H54 (cell line): ENCODE results near the gene STAG1.
A peak's percentile ranks its signal among the peaks of the same experiment; 100 is the strongest.

Source experiments
- DNase-seq: peaks from one replicate; pipeline ENCODE4 v3.0.0; 2011; ENCODE audit warnings: low spot score, mixed read lengths; ENCODE audit not compliant: insufficient read length
- FAIRE-seq: peaks from 3 replicates; lab custom pipeline; 2011; peaks lifted over from hg19 to GRCh38; lab: Jason Lieb, UNC
- POLR2A ChIP-seq: IDR thresholded peaks from 2 replicates; pipeline ENCODE4 v1.6.1; 2011; ENCODE audit warnings: low read depth, mild to moderate bottlenecking, low read length

The STAG1 gene

GRCh38 chr3:136708333-136708985 is 43.7 kb downstream of the STAG1 start:
- no peak for DNase-seq
- no peak for FAIRE-seq
- TF ChIP-seq POLR2A: no peak

DNA sequence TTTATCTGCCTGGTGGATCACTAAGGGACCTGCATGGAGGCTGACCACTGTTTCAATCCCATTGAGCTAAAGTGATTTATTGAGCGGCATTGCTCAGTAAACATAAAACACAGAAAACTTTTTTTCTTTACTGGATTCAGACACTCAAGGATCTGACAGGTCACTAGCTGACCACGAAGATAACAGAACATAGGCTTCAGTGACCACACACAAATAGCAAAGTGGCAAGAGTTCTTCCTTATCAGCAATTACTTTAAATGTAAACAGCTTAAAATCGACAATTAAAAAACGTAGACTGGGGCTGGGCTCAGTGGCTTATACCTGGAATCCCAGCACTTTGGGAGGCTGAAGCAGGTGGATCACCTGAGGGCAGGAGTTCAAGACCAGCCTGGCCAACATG is 48.7 kb downstream of the STAG1 start:
- no peak for TF ChIP-seq POLR2A
- DNase-seq: no peak
- FAIRE-seq: no peak

GRCh38 chr3:136699271-136699828 is 52.8 kb downstream of the STAG1 start:
- no peak for TF ChIP-seq POLR2A
- no peak for FAIRE-seq
- no peak for DNase-seq

DNA sequence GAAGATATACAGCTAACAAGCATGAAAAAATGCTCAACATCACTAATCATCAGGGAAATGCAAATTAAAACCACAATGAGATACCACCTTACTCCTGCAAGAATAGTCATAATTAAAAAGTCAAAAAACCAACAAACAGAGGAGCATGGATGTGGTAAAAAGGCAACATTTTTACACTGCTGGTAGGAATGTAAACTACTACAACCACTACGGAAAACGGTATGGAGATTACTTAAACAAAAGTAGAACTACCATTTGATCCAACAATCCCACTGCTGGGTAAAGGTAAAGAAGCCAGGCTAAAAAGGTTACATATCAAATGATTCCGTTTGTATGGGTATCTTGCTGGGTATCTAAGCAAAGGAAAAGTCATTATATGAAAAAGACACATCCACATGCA is 53.8 kb downstream of the STAG1 start:
- TF ChIP-seq POLR2A: no peak
- no peak for FAIRE-seq

DNA sequence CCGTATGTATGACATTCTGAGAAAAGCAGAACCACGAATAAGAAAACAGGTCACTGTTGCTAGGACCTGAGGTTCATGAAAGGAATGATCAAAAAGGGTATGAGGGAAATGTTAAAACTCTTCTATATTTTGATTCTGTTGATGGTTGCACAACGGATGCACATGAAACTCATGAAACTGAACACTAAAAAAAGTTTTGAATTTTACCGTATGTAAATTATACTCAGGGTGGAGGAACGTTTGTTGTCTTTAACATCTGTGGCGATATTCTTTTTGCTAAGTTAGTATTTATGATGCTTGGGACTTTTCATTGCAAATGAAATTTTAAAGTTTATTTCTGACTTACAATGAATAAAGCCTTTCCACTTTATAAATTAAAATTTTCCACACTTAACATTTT is 55.4 kb downstream of the STAG1 start:
- peak; percentile 11 for FAIRE-seq
- TF ChIP-seq POLR2A: no peak
- no peak for DNase-seq

More for the DNA sequence above, 53.8 kb downstream of the STAG1 start:
- no peak for DNase-seq

DNA sequence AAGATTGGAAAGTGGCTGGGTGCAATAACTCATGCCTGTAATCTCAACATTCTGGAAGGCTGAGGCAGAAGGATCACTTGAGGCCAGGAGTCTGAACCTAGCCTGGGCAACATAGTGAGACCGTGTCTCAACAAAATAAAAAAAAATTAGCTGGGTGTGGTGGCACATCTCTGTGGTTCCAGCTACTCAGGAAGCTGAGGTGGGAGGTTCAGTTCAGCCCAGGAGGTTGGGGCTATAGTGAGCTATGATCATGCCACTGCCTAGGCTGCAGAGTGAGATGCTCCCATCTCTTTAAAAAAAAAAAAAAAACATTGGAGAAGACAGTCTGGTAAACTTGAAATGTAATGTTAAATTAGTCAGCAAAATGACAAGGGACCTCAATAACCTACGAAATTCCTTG is 57.9 kb downstream of the STAG1 start:
- TF ChIP-seq POLR2A: no peak
- DNase-seq: no peak
- no peak for FAIRE-seq

DNA sequence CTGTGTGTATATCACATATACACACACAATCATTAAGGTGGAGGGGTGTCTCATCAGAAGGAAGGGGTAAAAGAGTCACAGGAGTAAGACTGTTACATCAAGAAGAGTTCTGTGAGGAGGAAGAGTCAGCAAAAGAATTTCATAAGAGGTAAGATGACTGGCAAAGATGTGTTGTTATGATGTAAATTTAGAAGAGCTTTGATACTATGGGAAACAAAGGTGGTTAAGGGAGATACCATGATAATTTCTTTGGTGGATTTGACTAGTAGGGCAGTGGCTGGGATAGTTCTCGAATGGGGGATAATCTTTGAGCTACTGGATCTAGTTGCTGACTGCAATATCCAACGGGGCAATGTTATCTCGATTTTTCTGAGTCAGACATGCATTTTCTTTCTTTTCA is 61.6 kb downstream of the STAG1 start:
- FAIRE-seq (no peak), DNase-seq (no peak)
- no peak for TF ChIP-seq POLR2A

GRCh38 chr3:136685882-136686281 is 66.3 kb downstream of the STAG1 start:
- TF ChIP-seq POLR2A: no peak
- DNase-seq: no peak
- FAIRE-seq: peak; percentile 27

DNA sequence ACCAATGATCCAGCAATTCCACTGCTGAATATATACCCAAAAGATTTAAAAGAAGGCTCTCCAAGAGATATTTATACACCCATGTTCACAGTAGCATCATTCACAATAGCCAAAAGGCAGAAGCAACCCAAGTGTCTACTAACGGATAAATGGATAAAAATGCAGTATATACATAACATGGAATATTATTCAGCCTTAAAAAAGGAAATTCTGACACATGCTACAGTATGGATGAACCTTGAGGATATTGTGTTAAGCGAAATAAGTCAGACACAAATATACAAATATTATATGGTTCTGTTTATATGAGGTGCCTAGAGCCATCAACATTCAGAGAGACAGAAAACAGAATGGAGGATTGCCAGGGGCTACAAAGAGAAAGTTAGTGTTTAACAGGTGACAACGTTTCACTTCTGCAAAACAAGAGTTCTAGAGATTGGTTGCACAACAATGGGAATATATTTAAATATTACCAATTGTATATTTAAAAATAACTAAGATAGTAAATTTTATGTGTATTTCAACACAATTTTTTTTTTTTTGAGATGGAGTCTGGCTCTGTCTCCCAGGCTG is 69.4 kb downstream of the STAG1 start:
- no peak for TF ChIP-seq POLR2A
- peak; percentile 27 for FAIRE-seq
- DNase-seq: no peak

- no peak for FAIRE-seq
- DNase-seq: no peak
These were observed 73.2 kb downstream of the STAG1 start for GRCh38 chr3:136678981-136679380.

DNA sequence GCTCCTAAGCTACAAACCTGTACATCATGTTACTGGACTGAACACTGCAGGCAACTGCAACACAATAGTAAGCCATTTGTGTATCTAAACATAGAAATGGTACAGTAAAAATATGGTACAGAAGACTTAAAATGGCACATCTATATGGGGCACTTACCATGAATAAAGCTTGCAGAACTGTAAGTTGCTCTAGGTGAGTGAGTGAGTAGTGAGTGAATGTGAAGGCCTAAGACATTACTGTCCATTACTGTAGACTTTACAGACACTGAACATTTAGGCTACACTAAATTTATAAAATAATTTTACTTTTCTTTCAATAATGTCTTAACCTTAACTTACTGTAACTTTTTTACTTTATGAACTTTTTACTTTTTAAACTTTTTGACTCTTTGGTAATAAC is 76.2 kb downstream of the STAG1 start:
- DNase-seq: no peak
- TF ChIP-seq POLR2A: no peak
- peak; percentile 71 for FAIRE-seq

More at GRCh38 chr3:136678981-136679380, 73.2 kb downstream of the STAG1 start:
- no peak for TF ChIP-seq POLR2A

DNA sequence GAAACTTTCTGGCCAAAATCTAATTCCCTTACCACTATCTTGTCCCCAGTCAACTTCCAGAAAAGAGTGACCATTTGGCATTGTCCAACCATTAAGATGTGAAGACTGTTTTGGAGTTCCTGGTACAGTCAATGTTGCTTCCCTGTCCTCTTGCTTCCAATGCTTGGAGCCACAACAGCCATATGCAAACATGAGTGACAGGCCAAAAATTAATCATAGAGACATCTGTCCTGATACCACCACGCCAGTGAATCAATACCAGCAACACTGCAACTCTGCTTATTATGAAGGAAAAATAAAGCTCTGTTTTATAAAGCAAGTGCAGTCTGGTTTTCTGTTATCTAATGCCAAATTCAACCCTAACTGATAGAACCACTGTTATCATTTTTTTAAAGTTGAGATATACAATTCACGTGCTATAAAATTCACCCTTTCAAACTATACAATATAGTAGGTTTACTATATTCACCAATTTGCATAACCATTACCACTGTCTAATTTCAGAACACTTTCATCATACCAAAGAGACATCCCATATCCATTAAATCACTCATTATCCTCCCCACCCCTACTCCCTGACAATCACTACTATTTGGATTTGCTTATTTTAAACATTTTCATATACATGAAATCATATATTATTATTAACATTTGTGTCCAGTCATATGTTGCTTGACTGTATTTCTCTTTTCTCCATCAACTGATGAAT is 76.9 kb downstream of the STAG1 start:
- TF ChIP-seq POLR2A: no peak
- FAIRE-seq (no peak), DNase-seq (no peak)

GRCh38 chr3:136672457-136672856 is 79.7 kb downstream of the STAG1 start:
- no peak for FAIRE-seq
- DNase-seq: no peak
- TF ChIP-seq POLR2A: no peak

- no peak for DNase-seq
- FAIRE-seq: peak; percentile 66
- TF ChIP-seq POLR2A: no peak
These were observed 80.3 kb downstream of the STAG1 start for GRCh38 chr3:136671921-136672320.
